Astrocyte of the spinal cord (primary cell): Measurements from ENCODE around the gene RANBP1.

Experiments used
- DNase-seq: peaks from one replicate; pipeline ENCODE4 v3.0.0; 2011; ENCODE audit warnings: low read depth, low spot score
- H3K4me3 ChIP-seq: 2 replicates; pipeline ENCODE4 v1.5.1; 2011; ENCODE audit warnings: low read depth, mild to moderate bottlenecking, low read length, moderate library complexity
- in situ Hi-C: cut with HindIII; loops from 2 replicates; pipeline ENCODE4 v1.10.0; 2017; ENCODE audit warnings: low sequenced_read_pairs
- TF ChIP-seq, protein P1 (sequence below): IDR thresholded peaks from 2 replicates; pipeline ENCODE4 v1.5.1; 2012; ENCODE audit warnings: low read depth, mild to moderate bottlenecking, low read length, inconsistent platforms

RANBP1 gene

GRCh38 chr22:20172141-20172613, 56.3 kb downstream of the RANBP1 start:
- DNase-seq = no peak
- in situ Hi-C loops = no loop called here
- no peak overlapping the region for H3K4me3 ChIP-seq
- TF ChIP-seq, protein P1, sequence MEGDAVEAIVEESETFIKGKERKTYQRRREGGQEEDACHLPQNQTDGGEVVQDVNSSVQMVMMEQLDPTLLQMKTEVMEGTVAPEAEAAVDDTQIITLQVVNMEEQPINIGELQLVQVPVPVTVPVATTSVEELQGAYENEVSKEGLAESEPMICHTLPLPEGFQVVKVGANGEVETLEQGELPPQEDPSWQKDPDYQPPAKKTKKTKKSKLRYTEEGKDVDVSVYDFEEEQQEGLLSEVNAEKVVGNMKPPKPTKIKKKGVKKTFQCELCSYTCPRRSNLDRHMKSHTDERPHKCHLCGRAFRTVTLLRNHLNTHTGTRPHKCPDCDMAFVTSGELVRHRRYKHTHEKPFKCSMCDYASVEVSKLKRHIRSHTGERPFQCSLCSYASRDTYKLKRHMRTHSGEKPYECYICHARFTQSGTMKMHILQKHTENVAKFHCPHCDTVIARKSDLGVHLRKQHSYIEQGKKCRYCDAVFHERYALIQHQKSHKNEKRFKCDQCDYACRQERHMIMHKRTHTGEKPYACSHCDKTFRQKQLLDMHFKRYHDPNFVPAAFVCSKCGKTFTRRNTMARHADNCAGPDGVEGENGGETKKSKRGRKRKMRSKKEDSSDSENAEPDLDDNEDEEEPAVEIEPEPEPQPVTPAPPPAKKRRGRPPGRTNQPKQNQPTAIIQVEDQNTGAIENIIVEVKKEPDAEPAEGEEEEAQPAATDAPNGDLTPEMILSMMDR = no peak

- in situ Hi-C loops = no loop called here
- DNase-seq = no peak
- TF ChIP-seq, protein P1 = no peak
- H3K4me3 ChIP-seq = no peak overlapping the region
Measured at GRCh38 chr22:20173246-20173645, 57.3 kb downstream of the RANBP1 start.

GRCh38 chr22:20173772-20174171, 57.9 kb downstream of the RANBP1 start:
- no peak overlapping the region for H3K4me3 ChIP-seq
- no peak for DNase-seq
- TF ChIP-seq, protein P1 = no peak
- in situ Hi-C loops = no loop called here

DNA sequence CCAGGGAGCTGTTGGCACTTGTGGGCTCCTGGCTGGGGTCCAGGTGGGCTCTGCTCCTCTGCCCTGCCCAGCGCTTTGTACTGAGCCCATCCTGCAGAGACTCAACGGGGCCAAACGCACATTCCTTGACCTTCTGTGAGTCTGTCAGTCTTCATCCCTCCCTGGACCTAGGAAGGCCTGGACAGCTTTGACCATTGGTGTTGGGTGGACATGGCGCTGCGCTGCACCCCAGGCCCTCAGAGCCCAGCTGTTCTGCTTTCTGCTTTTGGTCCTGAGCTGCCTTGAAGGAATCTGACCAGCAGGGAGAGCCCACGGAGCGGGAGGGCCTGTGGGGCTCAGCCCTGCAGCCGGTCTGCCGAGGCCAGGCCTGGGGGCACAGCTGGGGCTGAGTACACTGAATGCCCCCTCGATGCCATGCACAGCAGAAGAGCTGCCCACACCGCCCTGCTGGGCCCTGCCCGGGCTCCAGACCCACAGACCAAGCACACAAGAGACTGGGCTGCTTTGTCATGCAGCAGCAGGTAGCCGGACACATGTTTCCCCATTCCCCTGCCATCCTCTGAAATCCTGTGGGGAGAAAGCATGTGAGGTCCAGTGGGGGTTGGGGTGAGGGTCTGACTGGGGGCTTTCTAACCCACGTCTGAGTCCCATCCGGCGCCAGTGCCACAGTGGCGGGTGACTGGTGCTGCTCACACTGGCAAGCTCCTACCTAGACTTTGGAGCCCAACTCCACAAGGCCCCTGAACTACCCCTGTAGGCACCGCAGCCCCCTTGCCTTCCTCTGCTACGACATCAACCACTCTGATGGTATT, 59.1 kb downstream of the RANBP1 start:
- TF ChIP-seq, protein P1 = peak; percentile 56
- DNase-seq = no peak
- in situ Hi-C loops = no loop called here
- no peak overlapping the region for H3K4me3 ChIP-seq

DNA sequence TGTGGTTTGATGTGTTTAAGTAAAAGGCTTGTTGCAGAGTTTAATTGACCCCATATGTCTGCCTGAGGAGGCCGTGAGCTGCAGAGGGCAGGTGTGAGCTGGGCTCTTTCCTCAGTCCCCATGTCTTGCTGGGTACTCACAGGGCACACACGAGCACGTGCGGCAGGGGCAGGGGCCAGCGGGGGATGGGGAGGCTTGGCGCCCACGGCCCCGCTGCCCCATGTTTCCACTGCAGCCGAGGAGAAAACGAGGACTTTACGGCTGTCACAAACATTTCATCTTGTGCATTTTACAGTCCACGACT, 59.6 kb downstream of the RANBP1 start:
- no peak overlapping the region for H3K4me3 ChIP-seq
- no peak for DNase-seq
- in situ Hi-C loops = no loop called here
- TF ChIP-seq, protein P1 = peak; percentile 13

- in situ Hi-C loops = no loop called here
- TF ChIP-seq, protein P1 = no peak
- DNase-seq = no peak
- no peak overlapping the region for H3K4me3 ChIP-seq
Measured at GRCh38 chr22:20176421-20177085, 60.6 kb downstream of the RANBP1 start.
